Measurements from ENCODE around the gene TGM1. TPM values are rescaled to one million over a fixed set of nuclear protein-coding genes. Genes with fewer than 3 reads are reported as not detected.

The TGM1 gene
- total and polyA plus RNA-seq, 10 of the 15 experiments (the other 5 are each of a cell fraction or from before 2014, with no cell fraction given), result 0.05 to 5.9 (median 1.8) TPM

GRCh38 chr14:24228902-24229301, 34.1 kb downstream of the TGM1 start:
- Histone ChIP-seq H3K9me3 (replicated peaks; ENCODE audit: control insufficient read depth, insufficient read depth, low read length) (no peaks in the 10 kb centered on the region), H3K27me3 (replicated peaks in 1 of 2; ENCODE audit: control insufficient read depth in 2 of 2, insufficient read depth in 2 of 2, low read length in 1 of 2) (no peaks in the 10 kb centered on the region), H3K4me2 (ENCODE audit: control insufficient read depth, insufficient read depth) (no peak overlapping the region), H3K9ac (ENCODE audit: control insufficient read depth, insufficient read depth, low read length) (no peak overlapping the region), H3K36me3 (ENCODE audit: control insufficient read depth in 2 of 2, insufficient read depth in 2 of 2, low read length in 1 of 2) (no peaks in the 10 kb centered on the region; a peak in 1 of 4 replicates), H2AFZ (ENCODE audit: control insufficient read depth, low read depth, low read length) (no peak overlapping the region), H4K20me1 (ENCODE audit: control insufficient read depth, insufficient read depth) (no peaks in the 10 kb centered on the region), H3K4me3 (no peak overlapping the region), H3K27ac (ENCODE audit: control insufficient read depth, insufficient read depth) (no peak overlapping the region), H3K4me1 (ENCODE audit: control insufficient read depth, insufficient read depth, low read length) (peaks cover 11% of the 10 kb centered on the region), H3K79me2 (ENCODE audit: control insufficient read depth, insufficient read depth, low read length) (peaks cover 32% of the 10 kb centered on the region)
- ATAC-seq (no peak), FAIRE-seq (no peak), DNase-seq (ENCODE audit: low read depth, low spot score) (no peak)
- ChIA-PET RAD21 (ENCODE audit: unreplicated experiment) (interaction anchor here (2.2 kb wide), 1 partner anchor 13 kb away, joined by 9 read pairs; the partner anchor contains the start of gene MDP1), SMC1A (ENCODE audit: uncharacterized antibody, unreplicated experiment) (interaction anchor here (0.7 to 1.8 kb wide), 4 partner anchors 9 to 583 kb away, joined by 3 to 6 read pairs (median 4); no protein-coding TSS in a partner anchor), CTCF (interaction anchor here (0.6 to 2.7 kb wide), 8 partner anchors 9 to 221 kb away, joined by 3 to 14 read pairs (median 4); partner anchors contain the start of genes CIDEB, MDP1 and TINF2), POLR2A (interaction anchor here (0.6 to 1.3 kb wide), 6 partner anchors 9 to 56 kb away, joined by 3 to 5 read pairs (median 4); partner anchors contain the start of genes MDP1, TGM1 and TINF2)
- WGBS (ENCODE audit: insufficient coverage, insufficient replicate concordance, low lambda C conversion rate, missing lambda C conversion rate), result 0% methylated on average over 1 of the region's 1 CpG
- no TSS peak for BruUV-seq (replicated peaks)
- in situ Hi-C loops (cut with MboI), result no loop called here
- intact Hi-C loops (cut with micrococcal nuclease; ENCODE audit: unreplicated experiment), result no loop called here
- no peak for TF ChIP-seq CEBPZ (IDR thresholded peaks at IDR 0.05; ENCODE audit: low read depth, low read length)
- TF ChIP-seq REST (IDR thresholded peaks at IDR 0.05; ENCODE audit: low read depth, low read length), result no peak
- TF ChIP-seq CEBPB (IDR thresholded peaks at IDR 0.05; ENCODE audit: borderline replicate concordance in 1 of 2, low read depth in 2 of 2, low read length in 2 of 2), result no peak
- TF ChIP-seq BCL3 (IDR thresholded peaks at IDR 0.05; ENCODE audit: borderline replicate concordance, insufficient read depth, low read depth, low read length, poor library complexity, severe bottlenecking), result no peak
- TF ChIP-seq NRF1 (conservative IDR thresholded peaks at IDR 0.05; ENCODE audit: low read depth, low read length), result no peak
- no peak for TF ChIP-seq POLR2AphosphoS5 (IDR thresholded peaks at IDR 0.05; ENCODE audit: low read length)
- no peak for TF ChIP-seq SIX5 (IDR thresholded peaks at IDR 0.05; ENCODE audit: low read depth, low read length, severe bottlenecking)
- TF ChIP-seq CBX3 (IDR thresholded peaks at IDR 0.05; ENCODE audit: borderline replicate concordance, low read depth), result no peak
- no peak for TF ChIP-seq MYB (IDR thresholded peaks at IDR 0.05; ENCODE audit: borderline replicate concordance, low read depth, low read length)
- no peak for TF ChIP-seq ZNF24 (IDR thresholded peaks at IDR 0.05)
- no peak for TF ChIP-seq SMARCA5 (IDR thresholded peaks at IDR 0.05)
- TF ChIP-seq ZZZ3 (IDR thresholded peaks at IDR 0.05; ENCODE audit: control insufficient read depth, insufficient read length, low read depth), result no peak
- no peak for TF ChIP-seq CHD1 (IDR thresholded peaks at IDR 0.05; ENCODE audit: low read depth, low read length)
- no peak for TF ChIP-seq ATF2 (IDR thresholded peaks at IDR 0.05; ENCODE audit: low read length)
